RWPE1 (cell line): ENCODE measurements around the gene KLHL30.

Experiments used
- CTCF ChIA-PET: fragments of 350-600 bp; sonication (Branson Sonifier 250); formaldehyde crosslinking; extraction: SDS; loops from one replicate; lab custom pipeline; 2021; lab: Yijun Ruan, JAX
- POLR2A ChIA-PET: fragments of 400-600 bp; formaldehyde crosslinking; extraction: SDS; loops from one replicate; lab custom pipeline; 2020; ENCODE audit warnings: antibody characterized with exemption; ENCODE audit not compliant: low non-redundant PET; lab: Yijun Ruan, JAX
- DNase-seq: peaks from one replicate; pipeline ENCODE4 v3.0.0; 2012; ENCODE audit warnings: low spot score
- H3K27ac ChIP-seq: fragments of 450-650 bp; 2 replicates; pipeline ENCODE4 v1.5.1; 2017
- TF ChIP-seq, protein P1 (sequence below): fragments of 450-650 bp; conservative IDR thresholded peaks from 2 replicates; pipeline ENCODE4 v1.5.1; 2017; ENCODE audit warnings: low read depth, mild to moderate bottlenecking

The KLHL30 gene

DNA sequence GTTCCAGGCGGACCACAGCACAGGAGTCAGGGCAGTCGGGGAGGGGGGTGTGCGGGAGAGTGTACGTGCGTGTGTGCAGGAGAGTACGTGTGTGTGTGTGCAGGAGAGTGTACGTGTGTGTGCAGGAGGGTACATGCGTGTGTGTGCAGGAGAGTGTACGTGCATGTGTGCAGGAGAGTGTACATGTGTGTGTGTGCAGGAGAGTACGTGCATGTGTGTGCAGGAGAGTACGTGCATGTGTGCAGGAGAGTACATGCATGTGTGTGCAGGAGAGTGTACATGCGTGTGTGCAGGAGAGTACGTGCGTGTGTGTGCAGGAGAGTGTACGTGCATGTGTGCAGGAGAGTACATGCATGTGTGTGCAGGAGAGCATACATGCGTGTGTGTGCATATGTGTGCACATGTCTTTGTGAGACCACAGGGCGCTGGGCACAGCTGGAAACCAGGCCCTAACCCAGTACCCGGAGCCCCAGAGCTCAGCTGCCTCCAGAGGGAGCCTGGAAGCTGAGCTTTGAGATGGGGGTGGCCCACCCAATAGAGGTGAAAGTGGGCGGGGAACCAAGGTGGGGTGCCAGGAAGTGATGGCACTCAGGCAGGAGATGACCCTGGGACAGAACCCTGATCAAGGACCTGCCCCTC is 13.9 kb upstream of the KLHL30 start:
- ChIA-PET POLR2A (no interaction called here), CTCF (no interaction called here)
- no peak overlapping the region for H3K27ac ChIP-seq
- DNase-seq = no peak
- TF ChIP-seq, protein P1, sequence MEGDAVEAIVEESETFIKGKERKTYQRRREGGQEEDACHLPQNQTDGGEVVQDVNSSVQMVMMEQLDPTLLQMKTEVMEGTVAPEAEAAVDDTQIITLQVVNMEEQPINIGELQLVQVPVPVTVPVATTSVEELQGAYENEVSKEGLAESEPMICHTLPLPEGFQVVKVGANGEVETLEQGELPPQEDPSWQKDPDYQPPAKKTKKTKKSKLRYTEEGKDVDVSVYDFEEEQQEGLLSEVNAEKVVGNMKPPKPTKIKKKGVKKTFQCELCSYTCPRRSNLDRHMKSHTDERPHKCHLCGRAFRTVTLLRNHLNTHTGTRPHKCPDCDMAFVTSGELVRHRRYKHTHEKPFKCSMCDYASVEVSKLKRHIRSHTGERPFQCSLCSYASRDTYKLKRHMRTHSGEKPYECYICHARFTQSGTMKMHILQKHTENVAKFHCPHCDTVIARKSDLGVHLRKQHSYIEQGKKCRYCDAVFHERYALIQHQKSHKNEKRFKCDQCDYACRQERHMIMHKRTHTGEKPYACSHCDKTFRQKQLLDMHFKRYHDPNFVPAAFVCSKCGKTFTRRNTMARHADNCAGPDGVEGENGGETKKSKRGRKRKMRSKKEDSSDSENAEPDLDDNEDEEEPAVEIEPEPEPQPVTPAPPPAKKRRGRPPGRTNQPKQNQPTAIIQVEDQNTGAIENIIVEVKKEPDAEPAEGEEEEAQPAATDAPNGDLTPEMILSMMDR = no peak

DNA sequence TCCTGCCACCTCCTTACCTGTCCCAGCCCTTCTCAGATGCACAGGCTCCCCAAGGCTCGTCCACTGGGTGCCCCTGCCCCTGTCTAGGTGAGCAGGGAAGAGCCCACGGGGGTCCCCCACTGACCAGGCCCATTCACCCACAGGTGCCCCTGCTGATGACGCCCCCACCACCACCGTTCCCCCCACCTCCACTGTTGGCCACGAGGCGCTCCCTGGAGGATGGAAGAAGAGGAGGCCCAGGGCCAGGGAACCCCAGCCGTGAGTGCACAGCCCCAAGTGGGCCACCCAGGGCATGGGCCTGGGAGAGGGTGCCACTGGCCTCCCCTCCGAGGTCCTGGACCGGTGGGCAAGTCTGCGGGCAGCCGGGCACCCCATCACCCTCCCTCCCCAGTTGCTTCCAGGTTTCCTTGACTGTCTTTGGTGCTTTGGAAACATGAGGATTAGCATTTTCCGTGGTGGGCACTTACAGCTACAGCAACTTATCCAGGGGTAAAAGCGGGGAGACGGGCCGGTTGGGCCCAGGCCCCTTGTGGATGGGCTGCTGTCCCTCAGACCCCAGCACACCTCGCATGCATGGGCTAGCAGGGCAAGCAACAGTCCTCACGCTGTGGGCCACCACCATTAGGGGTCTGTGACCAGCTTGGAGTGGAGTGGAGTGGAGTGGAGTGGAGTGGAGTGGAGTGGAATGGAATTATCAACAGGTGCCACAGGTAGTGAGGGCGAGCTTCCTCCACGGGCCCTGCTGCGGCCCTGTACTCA is 13.2 kb upstream of the KLHL30 start:
- ChIA-PET CTCF (no interaction called here), POLR2A (no interaction called here)
- H3K27ac ChIP-seq = no peak overlapping the region
- TF ChIP-seq, protein P1 = no peak
- DNase-seq = no peak

DNA sequence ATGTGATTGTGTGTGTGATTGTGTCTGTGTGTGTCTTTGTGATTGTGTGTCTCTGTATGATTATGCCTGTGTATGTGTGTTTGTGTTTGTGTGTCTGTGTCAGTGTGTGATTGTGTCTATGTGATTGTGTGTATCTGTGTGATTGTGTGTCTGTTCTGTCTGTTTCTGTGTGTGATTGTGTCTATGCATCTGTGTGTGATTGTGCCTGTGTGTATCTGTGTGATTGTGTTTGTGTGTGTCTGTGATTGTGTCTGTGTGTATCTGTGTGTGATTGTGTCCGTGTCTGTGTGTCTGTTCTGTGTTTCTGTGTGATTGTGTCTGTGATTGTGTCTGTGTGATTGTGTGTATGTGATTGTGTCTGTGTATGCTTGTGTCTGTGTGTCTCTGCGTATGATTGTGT is 12.1 kb upstream of the KLHL30 start:
- DNase-seq = no peak
- ChIA-PET CTCF (no interaction called here), POLR2A (no interaction called here)
- TF ChIP-seq, protein P1 = no peak
- no peak overlapping the region for H3K27ac ChIP-seq

DNA sequence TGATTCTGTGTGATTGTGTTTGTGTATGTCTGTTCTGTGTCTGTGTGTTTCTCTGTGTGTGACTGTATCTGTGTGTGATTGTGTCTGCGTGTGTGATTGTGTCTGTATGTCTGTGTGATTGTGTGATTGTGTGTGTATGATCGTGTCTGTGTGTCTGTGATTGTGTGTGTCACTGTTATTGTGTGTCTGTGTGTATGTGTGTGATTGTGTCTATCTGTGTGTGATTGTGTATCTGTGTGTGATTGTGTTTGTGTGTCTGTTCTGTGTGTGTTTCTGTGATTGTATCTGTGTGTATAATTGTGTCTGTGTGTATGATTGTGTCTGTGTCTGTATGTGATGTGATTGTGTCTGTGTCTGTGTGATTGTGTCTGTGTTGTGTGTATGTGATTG is 11.7 kb upstream of the KLHL30 start:
- H3K27ac ChIP-seq = no peak overlapping the region
- CTCF ChIA-PET = no interaction called here
- no peak for DNase-seq
- TF ChIP-seq, protein P1 = no peak
- POLR2A ChIA-PET = no interaction called here

DNA sequence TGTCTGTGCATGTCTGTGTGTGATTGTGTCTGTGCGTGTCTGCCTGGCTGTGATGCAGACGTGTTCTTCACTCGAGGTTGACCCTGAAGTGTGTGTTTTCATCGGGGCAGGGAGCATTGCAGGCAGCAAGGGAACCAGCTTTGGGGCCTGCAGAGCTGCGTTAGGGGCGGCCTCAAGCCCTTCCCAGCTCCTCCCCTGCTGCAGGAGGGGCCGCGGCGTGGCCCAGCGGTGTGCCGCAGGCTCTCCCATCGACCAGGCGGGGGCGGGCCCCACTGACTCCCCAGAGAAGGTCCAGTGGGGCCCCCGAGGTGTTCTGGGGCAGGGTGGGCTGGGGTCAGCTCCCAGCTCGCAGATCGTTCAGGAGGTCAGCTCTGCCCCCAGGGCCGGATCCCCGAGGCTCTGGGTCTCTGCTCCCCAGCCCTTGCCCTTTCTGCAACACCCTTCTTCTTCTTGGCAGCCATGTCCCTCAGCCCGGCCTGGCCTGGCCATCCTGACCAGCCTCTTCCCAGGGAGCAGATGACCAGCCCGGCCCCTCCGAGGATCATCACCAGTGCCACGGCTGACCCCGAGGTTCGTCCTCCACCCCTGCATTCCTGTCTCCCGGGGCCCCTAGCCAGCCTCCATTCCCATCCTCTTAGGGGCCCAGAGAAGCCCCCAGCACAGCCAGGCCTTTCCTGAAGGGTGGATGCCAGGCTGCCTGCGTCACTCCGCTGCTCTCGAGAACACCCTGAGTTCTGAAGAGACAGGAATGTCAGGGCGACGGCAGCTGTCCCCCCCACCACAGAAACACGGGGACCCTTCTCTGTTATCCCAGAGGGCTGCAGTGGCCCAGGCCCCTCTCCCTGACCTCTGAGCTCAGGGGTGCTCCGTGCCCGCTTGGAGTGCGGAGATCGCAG is 11.1 kb upstream of the KLHL30 start:
- ChIA-PET CTCF (interaction anchor here (1.3 kb wide), 1 partner anchor 12 kb away, joined by 3 read pairs; no protein-coding TSS in a partner anchor), POLR2A (interaction anchor here (0.6 kb wide), 1 partner anchor 10 kb away, joined by 3 read pairs; no protein-coding TSS in a partner anchor)
- no peak overlapping the region for H3K27ac ChIP-seq
- TF ChIP-seq, protein P1 = no peak
- no peak for DNase-seq

DNA sequence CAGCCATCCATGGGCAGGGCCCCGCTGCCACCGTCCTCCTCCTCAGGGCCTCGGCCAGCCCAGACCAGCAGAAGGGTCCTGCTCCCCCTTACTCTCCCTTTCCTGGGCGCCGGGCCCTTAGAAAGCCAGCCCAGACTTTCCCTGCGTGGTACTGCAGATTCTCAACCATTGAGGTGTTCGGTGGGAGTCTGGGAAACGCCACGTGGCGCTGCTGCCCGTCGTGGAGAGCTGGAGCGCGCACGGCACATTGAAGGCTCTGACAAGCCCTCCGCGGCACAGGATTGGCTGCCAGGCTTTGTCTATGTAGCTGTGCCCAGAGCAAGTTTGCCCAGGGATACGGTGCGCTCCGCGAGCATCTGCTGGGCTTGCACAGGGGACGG is 10.4 kb upstream of the KLHL30 start:
- POLR2A ChIA-PET = interaction anchor here (0.6 kb wide), 1 partner anchor 10 kb away, joined by 3 read pairs; no protein-coding TSS in a partner anchor
- TF ChIP-seq, protein P1 = no peak
- no peak overlapping the region for H3K27ac ChIP-seq
- no peak for DNase-seq
- CTCF ChIA-PET = interaction anchor here (1.3 kb wide), 1 partner anchor 11 kb away, joined by 3 read pairs; no protein-coding TSS in a partner anchor
